ENCODE data around the gene MFSD2A.
"Not testable (repeated sequence)": the region's sequence is repeated elsewhere in the genome, so short reads cannot be mapped to it uniquely, and the experiment has no call there.

MFSD2A gene

DNA sequence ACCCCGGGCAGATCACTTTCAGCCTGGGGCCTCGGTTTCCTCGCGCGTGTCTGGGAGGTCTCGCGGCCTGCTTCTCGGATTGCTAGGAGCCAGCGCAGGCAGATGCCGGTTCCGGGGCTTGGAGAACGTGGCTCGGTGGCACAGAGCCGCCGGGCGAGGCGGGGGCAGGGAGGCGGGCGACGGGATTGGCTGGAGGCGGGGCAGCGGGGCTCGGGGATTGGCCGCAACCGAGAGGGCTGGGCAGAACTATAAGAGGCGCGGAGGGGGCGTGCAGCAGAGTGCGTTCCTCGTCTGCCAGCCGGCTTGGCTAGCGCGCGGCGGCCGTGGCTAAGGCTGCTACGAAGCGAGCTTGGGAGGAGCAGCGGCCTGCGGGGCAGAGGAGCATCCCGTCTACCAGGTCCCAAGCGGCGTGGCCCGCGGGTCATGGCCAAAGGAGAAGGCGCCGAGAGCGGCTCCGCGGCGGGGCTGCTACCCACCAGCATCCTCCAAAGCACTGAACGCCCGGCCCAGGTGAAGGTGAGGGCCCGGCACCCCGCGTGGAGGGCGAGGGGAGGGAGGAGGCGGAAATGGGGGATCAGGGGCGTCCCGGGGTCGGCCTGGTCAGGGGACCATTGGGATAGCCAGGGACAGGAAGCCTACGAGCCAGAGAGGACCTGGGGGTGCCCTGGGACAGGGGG, at the start of gene MFSD2A:
Gene MFSD2A, plus strand, starts transcription at position 276 of the 677 bp plus-strand sequence. Its CDS starts 148 bp downstream, at position 424.
- DNase-seq: peak; percentile 91

DNA sequence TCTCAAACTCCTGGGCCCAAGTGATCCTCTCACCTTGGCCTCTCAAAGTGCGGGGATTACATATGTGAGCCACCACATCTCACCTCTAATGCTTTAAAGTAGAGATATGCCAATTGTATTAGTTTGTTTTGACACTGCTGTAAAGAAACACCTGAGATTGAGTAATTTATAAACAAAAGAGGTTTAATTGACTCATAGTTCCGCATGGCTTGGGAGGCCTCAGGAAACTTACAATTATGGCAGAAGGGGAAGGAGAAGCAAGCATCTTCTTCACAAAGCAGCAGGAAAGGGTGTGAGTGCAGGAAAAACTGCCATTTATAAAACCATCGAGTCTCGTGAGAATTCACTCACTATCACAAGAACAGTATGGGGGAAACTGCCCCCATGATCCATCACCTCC, 49.8 kb upstream of the MFSD2A start:
- no peak for DNase-seq

DNA sequence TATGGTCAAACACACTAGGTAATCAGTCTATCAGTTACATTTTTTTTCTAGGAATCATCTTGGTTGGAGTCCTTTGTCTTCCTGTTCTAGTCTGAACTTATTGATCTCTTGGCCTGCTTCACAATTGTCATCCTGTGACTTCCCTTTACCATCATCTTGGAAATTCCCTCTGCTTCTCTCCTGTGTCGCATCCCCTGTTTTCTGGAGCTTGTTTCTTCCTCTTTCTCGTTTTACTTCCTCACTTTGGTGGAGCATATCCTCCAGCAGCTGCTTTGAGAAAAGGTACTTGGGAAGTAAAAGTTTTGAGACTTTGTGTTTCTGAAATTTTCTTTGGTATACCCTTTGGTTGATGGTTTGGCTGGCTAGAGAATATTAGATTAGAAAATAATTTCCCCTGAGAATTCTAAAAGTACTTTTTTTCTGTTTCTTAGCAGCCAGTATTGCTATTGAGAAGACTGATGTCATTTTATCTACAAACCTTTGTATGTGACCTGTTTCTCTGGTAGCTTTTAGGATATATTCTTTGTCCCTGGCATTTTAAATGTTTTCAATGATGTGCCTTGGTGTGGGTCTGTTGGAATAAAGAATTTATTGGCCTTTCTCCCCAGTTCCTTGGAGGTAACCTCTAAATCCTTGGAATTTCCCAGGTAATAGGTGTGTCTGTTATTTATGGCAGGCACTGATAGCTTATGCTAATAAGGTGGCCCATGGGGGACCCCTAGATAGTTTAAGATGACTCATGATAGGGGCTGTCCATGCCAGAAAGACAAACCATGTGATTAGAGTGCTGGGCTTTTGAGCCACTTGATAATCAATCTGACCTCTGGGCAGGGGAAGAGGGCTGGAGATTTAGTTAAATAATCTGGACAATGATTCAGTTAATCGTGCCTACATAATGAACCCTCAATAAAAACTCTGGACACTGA, 47.2 kb upstream of the MFSD2A start:
- no peak for DNase-seq

DNA sequence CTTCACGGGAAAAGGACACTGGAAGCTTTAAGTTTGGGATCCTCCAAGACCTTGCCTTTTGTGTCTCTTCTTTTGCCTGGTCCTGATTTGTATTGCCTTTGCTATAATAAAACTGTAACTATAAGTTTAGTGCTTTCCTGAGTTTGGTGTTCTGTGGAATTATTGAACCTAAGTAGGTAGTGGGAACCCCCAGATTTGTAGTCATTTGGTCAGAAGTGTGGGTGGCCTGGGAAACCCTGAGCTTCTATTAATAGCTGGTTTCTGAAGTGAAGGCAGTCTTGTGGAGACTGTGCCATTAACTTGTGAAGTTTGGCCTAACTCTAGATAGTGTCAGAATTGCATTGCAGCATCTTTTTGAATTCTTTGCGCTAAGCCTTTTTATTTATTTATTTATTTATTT, 46.4 kb upstream of the MFSD2A start:
- DNase-seq: no peak

DNA sequence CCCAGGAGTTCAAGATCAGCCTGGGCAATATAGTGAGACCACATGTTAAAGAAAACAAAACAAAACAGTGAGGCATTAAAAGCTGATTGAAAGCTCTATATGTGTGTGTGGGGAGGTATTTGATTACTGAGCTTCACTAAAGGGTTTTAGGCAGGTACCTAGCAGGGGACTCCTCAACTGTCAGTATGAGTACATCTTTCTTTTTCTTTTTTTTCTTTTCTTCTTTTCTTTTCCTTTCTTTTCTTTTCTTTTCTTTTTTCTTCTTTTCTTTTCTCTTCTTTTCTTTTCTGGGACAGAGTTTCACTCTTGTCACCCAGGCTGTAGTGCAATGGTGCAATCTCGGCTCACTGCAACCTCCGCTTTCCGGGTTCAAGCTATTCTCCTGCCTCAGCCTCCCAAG, 44.7 kb upstream of the MFSD2A start:
- no peak for DNase-seq

DNA sequence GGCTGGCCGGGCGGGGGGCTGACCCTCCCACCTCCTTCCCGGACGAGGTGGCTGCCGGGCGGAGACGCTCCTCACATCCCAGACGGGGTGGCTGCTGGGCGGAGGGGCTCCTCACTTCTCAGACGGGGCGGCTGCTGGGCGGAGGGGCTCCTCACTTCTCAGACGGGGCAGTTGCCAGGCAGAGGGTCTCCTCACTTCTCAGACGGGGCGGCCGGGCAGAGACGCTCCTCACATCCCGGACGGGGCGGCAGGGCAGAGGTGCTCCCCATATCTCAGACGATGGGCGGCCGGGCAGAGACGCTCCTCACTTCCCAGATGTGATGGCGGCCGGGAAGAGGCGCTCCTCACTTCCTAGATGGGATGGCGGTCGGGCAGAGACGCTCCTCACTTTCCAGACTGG, 41.8 kb upstream of the MFSD2A start:
- not testable (repeated sequence) for DNase-seq

DNA sequence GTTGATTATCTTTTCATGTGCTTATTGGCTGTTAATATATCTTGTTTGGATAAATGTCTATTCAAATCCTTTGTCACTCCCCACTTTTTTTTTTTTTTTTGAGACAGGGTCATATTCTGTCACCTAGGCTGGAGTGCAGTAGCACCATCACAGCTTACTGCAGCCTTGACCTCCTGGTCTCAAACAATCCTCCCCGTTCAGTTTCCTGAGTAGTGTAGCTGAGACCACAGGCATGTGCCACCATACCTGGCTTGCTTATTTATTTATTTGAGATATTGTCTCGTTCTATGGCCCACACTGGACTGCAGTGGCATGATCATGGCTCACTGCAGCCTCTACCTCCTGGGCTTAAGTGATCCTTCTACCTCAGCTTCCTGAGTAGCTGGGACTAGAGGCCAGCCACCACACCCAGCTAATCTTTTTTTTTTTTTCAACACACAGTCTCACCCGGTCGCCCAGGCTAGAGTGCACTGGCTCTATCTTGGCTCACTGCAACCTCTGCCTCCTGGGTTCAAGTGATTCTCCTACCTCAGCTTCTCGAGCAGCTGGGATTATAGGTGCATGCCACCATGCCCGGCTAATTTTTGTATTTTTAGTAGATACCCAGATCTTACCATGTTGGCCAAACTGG, 39.3 kb upstream of the MFSD2A start:
- DNase-seq: no peak

DNA sequence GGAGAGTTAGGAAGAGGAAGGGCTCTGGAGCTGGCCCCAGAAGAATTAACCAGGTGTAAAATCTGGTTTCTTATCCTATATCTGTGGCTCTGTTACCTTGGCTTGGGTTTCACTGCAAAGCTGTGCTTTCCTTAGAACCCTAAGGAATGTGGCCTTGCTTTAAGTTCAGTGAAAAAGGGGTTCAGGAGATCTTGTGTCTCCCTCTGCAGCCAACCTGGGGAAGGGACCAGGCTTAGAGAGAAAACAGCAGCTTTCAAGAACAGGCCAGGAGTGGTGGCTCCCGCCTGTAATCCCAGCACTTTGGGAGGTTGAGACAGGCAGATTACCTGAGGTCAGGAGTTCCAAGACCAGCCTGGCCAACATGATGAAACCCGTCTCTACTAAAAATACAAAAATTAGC, 37.1 kb upstream of the MFSD2A start:
- no peak for DNase-seq

DNA sequence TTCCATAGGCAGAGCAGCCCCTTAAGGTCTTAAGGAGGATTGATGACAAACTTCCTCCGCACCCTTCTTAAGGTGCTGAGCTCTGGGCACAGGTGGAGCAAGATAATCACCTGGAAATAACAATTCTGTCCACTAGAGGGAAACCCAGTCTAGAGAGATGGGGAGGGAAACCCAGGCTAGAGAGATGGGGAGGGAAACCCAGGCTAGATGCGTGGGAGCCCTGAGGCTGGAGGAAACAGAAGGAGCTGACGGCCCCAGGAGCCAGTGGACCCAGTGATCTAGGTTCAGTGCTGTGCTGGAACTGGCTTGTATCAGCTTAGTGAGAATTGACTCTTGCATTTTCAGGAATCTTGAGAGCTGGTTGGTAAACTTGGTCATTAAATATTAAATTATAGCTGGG, 35.4 kb upstream of the MFSD2A start:
- DNase-seq: peak; percentile 50

DNA sequence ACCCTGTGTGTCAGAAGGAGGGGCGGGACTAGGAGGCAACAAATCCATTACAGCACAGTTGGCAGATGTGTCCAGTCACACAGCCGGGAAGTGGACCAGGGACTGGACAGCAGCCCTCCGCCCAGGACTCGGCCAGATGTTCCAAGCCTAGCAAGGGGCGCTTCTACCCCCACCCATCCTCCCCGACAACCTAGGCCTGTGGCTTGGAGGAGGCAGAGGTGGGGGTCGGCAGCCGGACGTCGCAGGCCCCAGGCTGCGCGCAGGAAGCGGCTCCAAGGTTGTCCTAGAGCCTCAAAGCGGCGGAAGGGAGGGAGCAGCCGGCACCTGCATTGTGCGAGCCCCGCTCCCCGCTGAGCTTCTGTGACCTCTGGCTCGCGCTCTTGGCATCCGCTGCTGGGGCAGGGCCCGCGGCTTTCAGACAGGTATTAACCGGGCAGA, 32.7 kb upstream of the MFSD2A start:
- no peak for DNase-seq

DNA sequence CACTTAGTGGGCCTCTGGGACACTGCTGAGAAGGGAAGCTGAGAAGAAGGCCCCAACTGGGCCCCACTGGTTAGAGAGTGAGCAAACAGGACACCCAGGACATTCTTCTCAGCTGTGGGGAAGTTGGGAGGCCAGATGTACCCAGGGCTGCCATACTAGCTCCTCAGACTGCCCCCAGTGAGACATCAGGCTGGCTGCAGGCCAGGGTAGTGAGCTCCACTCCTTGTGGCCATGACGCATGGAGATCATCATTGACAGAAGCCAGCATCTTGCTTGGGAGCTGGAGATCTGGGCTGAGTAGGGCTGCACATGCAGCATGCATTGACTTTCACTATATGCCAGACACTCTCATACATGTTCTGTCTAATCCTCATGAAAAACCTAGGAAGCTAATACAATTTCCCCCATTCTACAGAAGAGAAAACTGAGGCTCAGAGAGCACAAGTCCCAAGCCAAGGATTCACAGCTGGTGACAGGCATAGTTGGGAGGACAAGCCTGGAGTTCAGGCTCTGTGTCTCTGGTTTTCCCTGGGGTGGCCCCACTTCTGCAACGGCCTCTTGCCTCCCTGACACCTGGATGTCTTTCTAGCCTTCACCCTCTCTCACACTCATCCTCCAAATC, 29.1 kb upstream of the MFSD2A start:
- peak; percentile 48 for DNase-seq

DNA sequence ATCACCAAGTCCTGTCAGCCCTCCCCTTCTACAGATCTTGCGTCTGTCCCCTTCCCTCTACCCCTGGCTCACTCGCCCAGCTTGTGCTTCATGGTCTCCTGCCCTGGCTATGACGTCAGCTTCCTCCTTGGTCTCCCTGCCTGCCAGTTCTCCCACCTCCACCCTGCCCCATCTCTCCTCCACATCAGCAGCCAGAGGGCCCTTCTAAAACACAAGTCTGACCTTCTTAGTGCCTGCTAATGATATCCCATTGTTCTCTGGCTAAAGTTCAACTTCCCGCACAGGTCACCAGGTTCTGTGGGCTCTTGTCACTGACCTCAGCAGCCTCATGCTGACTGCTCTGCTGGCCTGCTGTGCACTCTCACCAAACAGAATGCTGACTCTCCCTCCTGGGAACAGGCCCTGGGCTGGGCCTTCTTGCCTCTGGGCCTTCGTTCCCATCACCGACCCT, 28.6 kb upstream of the MFSD2A start:
- no peak for DNase-seq

DNA sequence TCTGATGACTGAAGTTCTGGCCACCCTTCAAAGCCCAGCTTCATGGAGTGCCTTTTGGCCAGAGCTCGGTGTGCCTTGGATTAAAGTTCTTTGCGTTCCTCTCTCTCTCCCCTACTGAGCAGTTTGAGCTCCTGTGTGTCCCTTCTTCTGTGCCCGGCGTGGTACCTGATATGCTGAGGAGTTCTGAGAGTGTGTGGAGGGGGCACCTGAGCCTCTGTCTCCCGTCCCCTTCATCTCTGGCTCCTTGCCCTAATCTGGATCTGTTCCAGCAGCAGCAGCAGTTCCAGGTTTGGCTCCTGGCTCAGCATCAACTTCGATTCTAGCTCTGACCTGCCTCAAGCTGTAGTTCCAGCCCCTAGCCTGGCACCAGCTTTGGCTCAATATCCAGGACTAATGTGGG, 28.1 kb upstream of the MFSD2A start:
- DNase-seq: no peak

DNA sequence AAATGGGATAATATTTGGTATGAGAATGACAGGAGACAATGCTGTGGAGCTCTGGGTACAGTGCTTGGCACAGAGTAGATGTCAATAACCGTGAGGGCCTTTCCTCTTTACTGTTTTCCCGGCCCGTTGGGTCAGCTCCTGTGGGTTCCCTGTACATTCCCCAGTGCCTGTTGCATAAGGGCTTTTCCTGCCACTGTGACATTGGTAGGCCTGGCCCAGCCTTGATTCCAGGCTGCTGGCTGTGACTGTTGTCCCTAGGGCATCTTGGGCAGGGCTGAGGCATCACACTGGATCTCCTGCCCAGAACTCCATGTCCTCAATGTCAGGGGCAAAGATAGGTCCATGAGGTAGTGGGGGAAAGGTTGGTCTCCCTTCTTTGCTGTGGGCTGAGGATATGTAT, 27.4 kb upstream of the MFSD2A start:
- DNase-seq: no peak

DNA sequence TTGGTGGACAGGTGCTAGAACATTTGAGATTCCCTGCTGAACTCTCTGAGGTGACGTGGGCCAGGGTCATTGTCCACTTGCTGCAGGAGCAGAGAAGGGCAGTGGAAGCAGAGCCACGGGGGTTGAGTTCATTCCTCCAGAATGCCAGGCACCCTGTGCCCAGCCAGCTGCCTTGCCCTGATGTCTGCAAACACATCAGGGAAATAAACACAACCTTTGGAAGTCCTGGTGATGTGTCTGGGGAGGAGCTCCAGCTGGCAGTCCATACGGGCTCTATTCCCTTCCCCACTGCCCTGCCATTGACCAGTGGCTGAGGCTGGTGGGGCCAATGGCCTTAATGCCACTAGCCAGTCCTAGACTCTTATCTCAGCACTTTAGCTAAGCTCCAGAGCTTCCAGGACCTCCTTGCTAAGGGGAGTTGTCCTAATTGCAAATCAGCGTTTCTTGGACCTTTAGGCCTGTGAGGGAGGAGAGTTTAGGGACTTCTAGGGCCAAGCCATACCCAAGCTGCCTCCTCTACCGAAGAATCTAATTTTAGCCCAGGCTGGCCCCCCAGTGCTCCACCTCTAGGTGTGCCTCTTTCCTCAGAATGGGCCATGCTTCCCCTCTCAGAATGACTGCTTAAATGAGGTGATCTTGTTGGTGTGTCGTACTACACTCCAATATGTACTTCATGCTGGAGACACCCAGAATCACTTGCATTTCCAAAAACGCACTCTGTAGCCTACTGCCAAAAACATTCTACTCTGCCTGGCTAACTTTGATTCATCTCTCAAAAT, 25.9 kb upstream of the MFSD2A start:
- no peak for DNase-seq

DNA sequence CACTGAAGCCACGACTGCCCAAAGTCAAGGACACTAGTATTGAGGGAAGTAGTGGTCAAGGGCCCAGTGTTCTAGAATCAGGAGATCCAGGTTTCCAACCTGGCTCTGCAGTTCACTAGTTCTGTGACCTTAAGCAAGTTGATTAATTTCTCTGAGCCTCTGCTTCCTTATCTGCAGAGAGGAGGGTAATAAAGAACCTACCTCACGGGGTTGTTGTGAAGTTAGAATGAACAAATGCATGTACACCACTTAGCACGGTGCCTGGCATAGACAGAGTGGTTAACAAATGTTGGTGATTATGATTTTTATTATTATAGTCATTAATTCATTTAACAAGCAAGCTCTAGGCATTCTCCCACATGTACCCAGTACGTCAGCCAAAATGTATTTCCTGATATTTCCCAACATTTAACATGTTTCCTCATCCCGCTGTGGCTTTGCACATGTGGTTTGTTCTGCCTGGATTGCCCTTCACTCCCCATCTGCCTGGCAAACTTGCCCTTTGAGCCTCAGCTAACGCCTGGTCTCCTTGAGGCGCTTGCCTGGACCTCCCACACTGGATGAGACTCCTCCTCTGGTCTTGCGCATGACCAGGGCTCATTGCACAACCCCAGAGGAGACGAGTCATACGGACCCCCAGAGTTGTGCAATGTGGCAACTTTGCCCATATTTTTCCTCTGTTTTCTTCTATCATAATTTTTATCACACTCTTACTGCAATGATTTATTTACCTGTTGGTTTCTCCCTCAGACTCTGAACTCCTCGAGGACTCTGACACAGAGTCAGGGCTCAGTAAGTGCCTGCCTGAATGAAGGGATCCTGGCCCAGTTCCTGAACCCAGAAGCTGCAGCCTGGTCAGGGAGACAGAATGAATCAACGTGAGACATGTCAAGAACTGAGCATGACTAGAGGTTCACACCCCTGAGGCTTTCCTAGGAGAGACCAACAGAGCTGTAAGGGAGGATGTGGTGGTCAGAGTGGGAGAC, 20.7 kb upstream of the MFSD2A start:
- DNase-seq: peak; percentile 100

DNA sequence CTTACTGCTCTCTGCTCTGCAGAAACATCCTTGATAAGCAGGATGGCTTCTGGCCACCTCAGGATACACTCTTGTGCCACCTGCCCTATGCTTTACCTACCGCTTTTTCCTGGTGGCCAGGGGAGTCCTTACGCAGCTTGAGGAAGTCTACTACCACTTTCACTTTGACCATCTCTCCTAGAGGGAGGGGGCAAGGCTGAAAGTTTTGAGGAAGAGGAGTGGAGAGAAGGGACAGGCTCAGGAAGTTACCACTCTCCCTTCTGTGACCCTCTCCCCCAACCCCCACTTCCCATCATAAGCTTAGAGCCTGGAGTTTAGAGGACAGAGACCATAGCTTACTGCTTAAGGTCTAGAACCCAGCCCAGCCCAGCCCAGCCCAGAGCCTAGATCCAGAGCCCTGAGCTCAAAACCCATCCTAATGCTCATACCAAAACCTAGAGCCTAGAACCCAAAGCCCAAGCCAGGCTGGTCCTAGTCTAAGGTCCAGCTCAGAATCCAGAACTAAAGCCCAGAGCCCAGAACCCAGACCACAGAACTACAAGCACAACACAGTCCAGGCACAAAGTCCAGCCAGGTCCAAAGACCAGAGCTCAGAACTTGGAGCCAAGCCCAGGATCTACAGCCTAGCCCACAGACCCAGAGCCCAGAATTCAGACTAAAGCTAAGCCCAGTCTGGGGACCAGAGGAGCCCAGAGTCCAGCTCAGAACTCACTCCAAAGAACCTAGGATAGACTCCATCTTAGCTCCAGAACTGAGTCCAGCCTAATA, 18.0 kb upstream of the MFSD2A start:
- no peak for DNase-seq

DNA sequence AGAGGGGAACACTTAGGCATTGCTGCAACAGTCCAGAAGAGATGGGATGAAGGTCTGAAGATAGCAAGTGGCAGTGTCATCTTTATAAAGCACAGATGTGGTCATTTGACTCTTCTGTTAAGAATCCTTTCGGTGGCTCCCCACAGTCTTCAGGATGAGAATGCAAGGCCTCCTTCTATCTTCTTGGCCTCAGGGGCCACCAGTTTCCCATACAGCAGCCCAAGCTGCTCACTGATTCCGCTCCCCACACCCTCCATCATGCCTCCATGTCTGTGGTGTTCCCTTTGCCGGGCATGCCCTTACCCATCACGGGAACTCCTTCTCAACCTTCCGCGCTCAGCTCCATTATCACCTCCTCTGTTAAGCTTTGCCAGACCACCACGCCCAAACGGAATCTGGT, 16.1 kb upstream of the MFSD2A start:
- DNase-seq: no peak

DNA sequence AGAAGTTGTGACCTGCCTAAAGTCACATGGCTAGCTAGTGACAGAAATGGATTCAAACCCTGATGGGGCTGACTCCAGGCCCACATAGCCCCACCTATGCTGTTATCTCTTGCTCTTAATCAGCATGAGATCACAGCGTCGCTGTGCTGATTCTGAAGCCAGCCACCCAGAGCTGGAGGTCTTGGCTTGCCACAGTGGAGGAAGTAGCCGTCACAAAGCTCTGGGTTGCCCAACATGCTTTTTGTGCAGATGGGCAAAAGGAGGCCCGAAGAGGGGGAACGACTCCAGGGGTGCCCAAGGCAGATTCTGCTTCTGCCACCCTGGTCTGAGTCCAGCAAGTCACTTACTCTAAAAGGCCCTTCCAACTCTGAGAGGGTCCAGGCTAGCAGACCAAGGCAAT, 14.7 kb upstream of the MFSD2A start:
- no peak for DNase-seq
